NT2/D1 (cell line): Measurements from ENCODE around the gene PSMC5.

Experiments
- SUZ12 ChIP-seq: IDR thresholded peaks from 2 replicates; pipeline ENCODE4 v1.6.1; 2011; ENCODE audit not compliant: insufficient read length, insufficient read depth; ENCODE audit errors: extremely low read depth
- YY1 ChIP-seq: IDR thresholded peaks from 2 replicates; pipeline ENCODE4 v1.6.1; 2011; ENCODE audit not compliant: insufficient read length, insufficient read depth

DNA sequence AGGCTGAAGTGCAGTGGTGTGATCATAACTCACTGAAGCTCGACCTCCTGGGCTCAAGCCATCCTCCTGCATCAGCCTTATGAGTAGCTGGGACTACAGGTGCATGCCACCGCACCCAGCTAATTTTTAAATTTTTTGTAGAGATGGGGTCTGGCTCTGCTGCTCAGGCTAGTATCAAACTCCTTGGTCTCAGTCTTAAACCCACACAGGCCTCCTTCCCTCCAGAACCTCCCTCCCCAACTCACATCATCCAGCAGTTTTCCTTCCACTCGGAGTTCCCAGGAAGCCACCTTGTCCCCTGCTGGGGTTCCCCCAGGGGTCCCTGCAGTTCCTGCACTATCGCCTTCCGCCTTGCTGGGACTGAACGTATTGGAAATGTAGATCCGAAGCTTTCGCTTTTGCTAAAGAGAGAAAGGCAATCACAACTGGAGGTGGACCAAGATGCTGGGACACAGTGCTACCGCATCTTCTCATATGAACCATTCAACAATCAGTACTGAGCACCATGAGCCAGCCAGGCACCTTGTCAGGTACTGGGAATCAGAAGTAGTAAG lies 8.0 kb downstream of the PSMC5 start:
- TF ChIP-seq YY1 (no peak), SUZ12 (no peak)
